GM12878 (cell line): ENCODE measurements around the gene ZNF213. TPM values are rescaled to one million over a fixed set of nuclear protein-coding genes. Genes with fewer than 3 reads are reported as not detected.

Source experiments
- ATAC-seq: fragments of 200-7000 bp; cut with Tn5 transposase; 3 replicates; pipeline ENCODE4 v1.9.1; 2020; ENCODE audit warnings: mild to moderate bottlenecking, moderate library complexity
- BruUV-seq: library from RNA; stranded (reverse); fragments of 400-500 nt; replicated peaks from 2 replicates; lab custom pipeline; 2021; lab: Mats Ljungman, UMichigan
- CTCF ChIA-PET: fragments of 300-600 bp; sonication (Branson Sonifier 250); formaldehyde crosslinking; extraction: SDS; loops from one replicate; lab custom pipeline; 2021; ENCODE audit warnings: inconsistent platforms; lab: Yijun Ruan, JAX
- POLR2A ChIA-PET: fragments of 350-600 bp; formaldehyde crosslinking; extraction: SDS; loops from one replicate; lab custom pipeline; 2021; ENCODE audit warnings: inconsistent platforms; lab: Charles Lee
- RAD21 ChIA-PET: fragments of 300-600 bp; sonication (Branson Sonifier 250); formaldehyde crosslinking; loops from one replicate; lab custom pipeline; 2023; ENCODE audit warnings: antibody characterized with exemption; ENCODE audit not compliant: unreplicated experiment; lab: Charles Lee
- SMC1A ChIA-PET: fragments of 300-600 bp; sonication (Branson Sonifier 250); formaldehyde crosslinking; loops from one replicate; lab custom pipeline; 2023; ENCODE audit not compliant: unreplicated experiment, uncharacterized antibody; lab: Charles Lee
- DNase-seq: peaks from one replicate; pipeline ENCODE4 v3.0.0-alpha.2; 2011; ENCODE audit warnings: low read depth, low spot score
- FAIRE-seq: peaks from 3 replicates; lab custom pipeline; 2011; peaks lifted over from hg19 to GRCh38; lab: Jason Lieb, UNC
- H2AFZ ChIP-seq: 2 replicates; pipeline ENCODE4 v1.6.0; 2011; ENCODE audit warnings: low read depth, low read length, control low read depth; ENCODE audit not compliant: control insufficient read depth
- H3K27ac ChIP-seq: 2 replicates; pipeline ENCODE4 v1.5.1; 2011; ENCODE audit warnings: control low read depth; ENCODE audit not compliant: control insufficient read depth, insufficient read depth
- H3K27me3 ChIP-seq, 2 experiments: replicated peaks in 1 of 2; 2 replicates each; pipeline versions ENCODE4 v1.6.0 to v1.6.1; 2011; ENCODE audit warnings: low read length in 1 of 2; ENCODE audit not compliant: control insufficient read depth in 2 of 2, insufficient read depth in 2 of 2
- H3K36me3 ChIP-seq, 2 experiments: 2 replicates each; pipeline ENCODE4 v1.5.1; 2011; ENCODE audit warnings: low read length in 1 of 2; ENCODE audit not compliant: control insufficient read depth in 2 of 2, insufficient read depth in 2 of 2
- H3K4me1 ChIP-seq: 2 replicates; pipeline ENCODE4 v1.6.1; 2011; ENCODE audit warnings: mild to moderate bottlenecking, low read length, moderate library complexity, mixed read lengths; ENCODE audit not compliant: control insufficient read depth, insufficient read depth
- H3K4me2 ChIP-seq: 2 replicates; pipeline ENCODE4 v1.6.0; 2011; ENCODE audit warnings: control low read depth; ENCODE audit not compliant: control insufficient read depth, insufficient read depth
- H3K4me3 ChIP-seq: fragments of 200-600 bp; sonication (generic); 2 replicates; pipeline ENCODE4 v1.5.1; 2016
- H3K79me2 ChIP-seq: 2 replicates; pipeline ENCODE4 v1.6.0; 2011; ENCODE audit warnings: low read length; ENCODE audit not compliant: control insufficient read depth, insufficient read depth
- H3K9ac ChIP-seq: 2 replicates; pipeline ENCODE4 v1.8.0; 2011; ENCODE audit warnings: low read length, control low read depth, mixed read lengths; ENCODE audit not compliant: control insufficient read depth, insufficient read depth
- H3K9me3 ChIP-seq: replicated peaks from 3 replicates; pipeline ENCODE4 v1.5.1; 2011; ENCODE audit warnings: mild to moderate bottlenecking, low read length; ENCODE audit not compliant: control insufficient read depth, insufficient read depth
- H4K20me1 ChIP-seq: 2 replicates; pipeline ENCODE4 v1.6.0; 2011; ENCODE audit not compliant: control insufficient read depth, insufficient read depth
- BCLAF1 ChIP-seq: fragments of 450-650 bp; IDR thresholded peaks from 2 replicates; pipeline ENCODE4 v1.6.1; 2017; ENCODE audit warnings: antibody characterized with exemption, mild to moderate bottlenecking, moderate library complexity
- CBFB ChIP-seq: IDR thresholded peaks from 2 replicates; pipeline ENCODE4 v1.6.1; 2016; ENCODE audit warnings: antibody characterized with exemption, low read depth
- CUX1 ChIP-seq: IDR thresholded peaks from 2 replicates; pipeline ENCODE4 v1.6.1; 2012; ENCODE audit warnings: improper control_type of control experiment, low read depth, low read length; ENCODE audit not compliant: insufficient replicate concordance
- ETV6 ChIP-seq, 2 experiments: fragments of 450-650 bp in 1 of 2; IDR thresholded peaks in 1 of 2; conservative IDR thresholded peaks in 1 of 2; 2 replicates each; pipeline ENCODE4 v1.6.1; 2014; ENCODE audit warnings: antibody characterized with exemption in 1 of 2, borderline replicate concordance in 1 of 2, low read depth in 1 of 2, mild to moderate bottlenecking in 1 of 2, moderate library complexity in 1 of 2
- FOXM1 ChIP-seq: IDR thresholded peaks from 2 replicates; pipeline ENCODE4 v1.6.1; 2012; ENCODE audit warnings: low read depth, mild to moderate bottlenecking, inconsistent platforms, low read length, moderate library complexity
- NKRF ChIP-seq: fragments of 450-650 bp; conservative IDR thresholded peaks from 2 replicates; pipeline ENCODE4 v1.6.1; 2017; ENCODE audit warnings: mild to moderate bottlenecking, moderate library complexity
- PAX5 ChIP-seq: IDR thresholded peaks from 2 replicates; pipeline ENCODE4 v1.6.1; 2011; ENCODE audit warnings: low read depth, low read length, borderline replicate concordance
- POLR2AphosphoS5 ChIP-seq: IDR thresholded peaks from 2 replicates; pipeline ENCODE4 v1.6.1; 2011; ENCODE audit warnings: mild to moderate bottlenecking, low read length, inconsistent platforms
- TCF7 ChIP-seq: IDR thresholded peaks from 2 replicates; pipeline ENCODE4 v1.6.1; 2014; ENCODE audit warnings: antibody characterized with exemption, borderline replicate concordance
- WGBS: methylation state at CpG from one replicate; pipeline ENCODE4 v1.1.6; 2016; ENCODE audit warnings: low lambda C conversion rate; ENCODE audit not compliant: insufficient replicate concordance, insufficient coverage; ENCODE audit errors: missing lambda C conversion rate; 5-methylcytosine and 5-hydroxymethylcytosine counted together
- in situ Hi-C: fragments of 300-500 bp; cut with MboI; formaldehyde crosslinking; loops from 9 replicates; pipeline ENCODE4 v1.14.3; 2018; ENCODE audit warnings: mixed read lengths
- intact Hi-C: fragments of 100-400 bp; cut with micrococcal nuclease; formaldehyde crosslinking; loops from one replicate; pipeline ENCODE4 v1.14.2; 2022; ENCODE audit not compliant: unreplicated experiment
- polyA plus RNA-seq, 11 experiments: library from polyadenylated mRNA; depleted of rRNA in 4 of 11; unstranded in 6 of 11; stranded (reverse) in 5 of 11; fragments of >200 nt; fragmentation: Nextera tagmentation in 4 of 11; fragmentation: Illumina TruSeq in 1 of 11; extraction: Ambion mirVana in 4 of 11; extraction: Trizol in 1 of 11; gene quantifications; 1 replicate in 1 of 11; 2 replicates in 10 of 11; pipeline versions ENCODE4 v1.2.1 to v1.2.3, GENCODE V29; 2011 to 2016; ENCODE audit warnings: inconsistent platforms in 2 of 11, missing spikeins in 2 of 11, low read depth in 1 of 11
- total RNA-seq, 4 experiments: library from RNA; depleted of rRNA in 3 of 4; stranded (reverse); fragments of >200 nt in 3 of 4; fragmentation: Illumina TruSeq in 1 of 4; extraction: Trizol in 1 of 4; gene quantifications; 2 replicates each; pipeline versions ENCODE4 v1.2.1 to v1.2.3, GENCODE V29; 2013 to 2021

The ZNF213 gene
- total and polyA plus RNA-seq, 10 of the 15 experiments (the other 5 are each of a cell fraction or from before 2014, with no cell fraction given) = 0.53 to 9.4 (median 1.1) TPM

GRCh38 chr16:3158510-3159314 lies 23.9 kb downstream of the ZNF213 start:
- intact Hi-C loops = loop anchor here (1.0 to 10.0 kb wide), 2 partner anchors 8 to 106 kb away; no protein-coding TSS in a partner anchor
- peak; percentile 88 for ATAC-seq
- in situ Hi-C loops = no loop called here
- H3K4me2 ChIP-seq = peak overlapping the region; percentile 97
- H3K4me1 ChIP-seq = peaks cover 17% of the 10 kb centered on the region
- WGBS = under 1% methylated on average over 66 of the region's 70 CpGs
- H3K79me2 ChIP-seq = no peaks in the 10 kb centered on the region
- FAIRE-seq = peak; percentile 86
- H3K9ac ChIP-seq = peak overlapping the region; percentile 81
- ChIA-PET RAD21 (interaction anchor here (0.7 to 2.5 kb wide), 7 partner anchors 8 to 1195 kb away, joined by 3 to 11 read pairs (median 3); partner anchors contain the start of gene IL32), SMC1A (interaction anchor here (0.8 to 1.6 kb wide), 4 partner anchors 8 to 13 kb away, joined by 4 to 5 read pairs (median 4); no protein-coding TSS in a partner anchor), POLR2A (interaction anchor here (0.6 to 3.6 kb wide), 7 partner anchors 9 to 1850 kb away, joined by 3 to 16 read pairs (median 6); partner anchors contain the start of gene ZNF213), CTCF (interaction anchor here (0.8 to 3.5 kb wide), 6 partner anchors 9 to 240 kb away, joined by 3 to 18 read pairs (median 4); partner anchors contain the start of gene ZNF213)
- peaks cover 0 to 2% of the 10 kb centered on the region in 2 experiments; a peak in 1 of 4 replicates for H3K27me3 ChIP-seq
- no peak for DNase-seq
- BruUV-seq = TSS peak; percentile 84
- H3K36me3 ChIP-seq = no peaks in the 10 kb centered on the region
- H3K27ac ChIP-seq = peak overlapping the region; percentile 41
- H4K20me1 ChIP-seq = no peaks in the 10 kb centered on the region
- peak overlapping the region; percentile 96 for H3K4me3 ChIP-seq
- no peaks in the 10 kb centered on the region; the same call in 2 of the 3 replicates for H3K9me3 ChIP-seq
- H2AFZ ChIP-seq = peak overlapping the region; percentile 74
- TF ChIP-seq FOXM1 = no peak
- TF ChIP-seq CUX1 = no peak
- no peak; the same call in 1 of the 2 replicates for TF ChIP-seq PAX5
- peak; percentile 52 for TF ChIP-seq CBFB
- TF ChIP-seq POLR2AphosphoS5 = no peak
- peak in 1 of 2 experiments; percentile 45; a peak in 2 of 4 replicates for TF ChIP-seq ETV6 (conservative IDR thresholded peaks at IDR 0.05 in 1 of 2, IDR thresholded peaks at IDR 0.05 in 1 of 2; ENCODE audit: borderline replicate concordance in 1 of 2, low read depth in 1 of 2)
- TF ChIP-seq NKRF = 0 out of 2 replicates have a peak, but pooled peaks have one; percentile 21
- no peak for TF ChIP-seq TCF7
- no peak for TF ChIP-seq BCLAF1
